Measurements from ENCODE around the gene WDR53. TPM values are rescaled to one million over a fixed set of nuclear protein-coding genes. Genes with fewer than 3 reads are reported as not detected.
"Not testable (repeated sequence)": the region's sequence is repeated elsewhere in the genome, so short reads cannot be mapped to it uniquely, and the experiment has no call there.

Gene WDR53
- polyA plus RNA-seq (2013, experiment 1 of 2), result 7.2 TPM
- polyA plus RNA-seq (2013, experiment 2 of 2), result 6.8 TPM

- peak within 1 kb of the TSS; percentile 98 for H3K4me2 ChIP-seq (ENCODE audit: low read length, poor library complexity, severe bottlenecking)
- H3K18ac ChIP-seq (ENCODE audit: low read depth in 1 of 2, low read length in 2 of 2), result peak within 1 kb of the TSS; percentile 35 to 88
- no peak within 1 kb of the TSS for H4K91ac ChIP-seq (ENCODE audit: low read length)
- H3K4me1 ChIP-seq (ENCODE audit: control insufficient read depth, insufficient read depth, low read depth, low read length), result peaks cover 15% of the 10 kb centered on the region
- H2BK5ac ChIP-seq (ENCODE audit: low read depth, low read length, poor library complexity, severe bottlenecking), result no peak within 1 kb of the TSS
- H3K14ac ChIP-seq (ENCODE audit: low read length in 2 of 2), result peak within 1 kb of the TSS in 1 of 2 experiments; percentile 48
- WGBS, result under 1% methylated on average over 83 of the region's 87 CpGs
- peak within 1 kb of the TSS; percentile 63 for H4K8ac ChIP-seq (ENCODE audit: low read length)
- peak within 1 kb of the TSS; percentile 90 to 100 for H3K4me3 ChIP-seq (ENCODE audit: insufficient read depth in 1 of 2, low read depth in 1 of 2, low read length in 2 of 2)
- H3K23ac ChIP-seq (ENCODE audit: low read length in 2 of 2), result peak within 1 kb of the TSS in 1 of 2 experiments; percentile 96
- H3K79me1 ChIP-seq (replicated peaks; ENCODE audit: low read length, poor library complexity, severe bottlenecking), result peaks cover 24% of the 10 kb centered on the region
- H3K9ac ChIP-seq (ENCODE audit: low read length), result peak within 1 kb of the TSS; percentile 100
- H2AK5ac ChIP-seq (ENCODE audit: low read length, severe bottlenecking), result no peak within 1 kb of the TSS
- H2AFZ ChIP-seq (ENCODE audit: low read depth, low read length), result peak within 1 kb of the TSS; percentile 97
- no peaks in the 10 kb centered on the region for H3K9me3 ChIP-seq (ENCODE audit: control insufficient read depth, low read length)
- H3K27ac ChIP-seq (ENCODE audit: low read length, poor library complexity, severe bottlenecking), result peak within 1 kb of the TSS; percentile 27
- H2BK15ac ChIP-seq (ENCODE audit: low read depth, poor library complexity, severe bottlenecking), result peak within 1 kb of the TSS; percentile 57
- H2BK12ac ChIP-seq (ENCODE audit: low read length in 2 of 2), result no peak within 1 kb of the TSS
- H3K36me3 ChIP-seq (ENCODE audit: control insufficient read depth in 1 of 2, insufficient read depth in 2 of 2, low read depth in 1 of 2, low read length in 2 of 2), result peaks cover 6 to 22% of the 10 kb centered on the region in 2 experiments
- H3K4ac ChIP-seq (ENCODE audit: low read depth in 1 of 2, low read length in 2 of 2), result peak within 1 kb of the TSS; percentile 57 to 97
- no peaks in the 10 kb centered on the region for H3K27me3 ChIP-seq (ENCODE audit: control insufficient read depth in 1 of 2, insufficient read depth in 1 of 2, low read length in 2 of 2)
- no peak within 1 kb of the TSS for H2BK120ac ChIP-seq (ENCODE audit: low read depth, low read length)
- peak; percentile 94 for DNase-seq
These were observed at the start of gene WDR53, which contains the start of gene FBXO45 for GRCh38 chr3:196568246-196569002. WDR53 (minus strand) TSS chr3:196568554; CDS start chr3:196561475, 7,079 bp downstream. FBXO45 (plus strand) TSS chr3:196568660; CDS start chr3:196568985, 325 bp downstream.

- 70% methylated on average over 4 of the region's 5 CpGs for WGBS
- no peak overlapping the region for H4K91ac ChIP-seq (ENCODE audit: low read length)
- no peaks in the 10 kb centered on the region for H3K4me1 ChIP-seq (ENCODE audit: control insufficient read depth, insufficient read depth, low read depth, low read length)
- H3K36me3 ChIP-seq (ENCODE audit: control insufficient read depth in 1 of 2, insufficient read depth in 2 of 2, low read depth in 1 of 2, low read length in 2 of 2), result no peaks in the 10 kb centered on the region
- H3K27me3 ChIP-seq (ENCODE audit: control insufficient read depth in 1 of 2, insufficient read depth in 1 of 2, low read length in 2 of 2), result no peaks in the 10 kb centered on the region
- no peak overlapping the region for H3K27ac ChIP-seq (ENCODE audit: low read length, poor library complexity, severe bottlenecking)
- no peaks in the 10 kb centered on the region for H3K79me1 ChIP-seq (replicated peaks; ENCODE audit: low read length, poor library complexity, severe bottlenecking)
- no peak overlapping the region for H4K8ac ChIP-seq (ENCODE audit: low read length)
- H2BK15ac ChIP-seq (ENCODE audit: low read depth, poor library complexity, severe bottlenecking), result no peak overlapping the region
- no peak overlapping the region for H2AFZ ChIP-seq (ENCODE audit: low read depth, low read length)
- no peak overlapping the region for H2BK12ac ChIP-seq (ENCODE audit: low read length in 2 of 2)
- no peak overlapping the region for H3K4me3 ChIP-seq (ENCODE audit: insufficient read depth in 1 of 2, low read depth in 1 of 2, low read length in 2 of 2)
- no peak overlapping the region for H3K23ac ChIP-seq (ENCODE audit: low read length in 2 of 2)
- no peaks in the 10 kb centered on the region for H3K9me3 ChIP-seq (ENCODE audit: control insufficient read depth, low read length)
- H2BK5ac ChIP-seq (ENCODE audit: low read depth, low read length, poor library complexity, severe bottlenecking), result no peak overlapping the region
- H3K18ac ChIP-seq (ENCODE audit: low read depth in 1 of 2, low read length in 2 of 2), result no peak overlapping the region
- H3K9ac ChIP-seq (ENCODE audit: low read length), result no peak overlapping the region
- DNase-seq, result no peak
- no peak overlapping the region for H2BK120ac ChIP-seq (ENCODE audit: low read depth, low read length)
- no peak overlapping the region for H3K14ac ChIP-seq (ENCODE audit: low read length in 2 of 2)
- H3K4ac ChIP-seq (ENCODE audit: low read depth in 1 of 2, low read length in 2 of 2), result no peak overlapping the region
- H3K4me2 ChIP-seq (ENCODE audit: low read length, poor library complexity, severe bottlenecking), result no peak overlapping the region
- no peak overlapping the region for H2AK5ac ChIP-seq (ENCODE audit: low read length, severe bottlenecking)
These were observed 48.9 kb upstream of the WDR53 start for GRCh38 chr3:196617256-196617655.

- H3K4me3 ChIP-seq (ENCODE audit: insufficient read depth in 1 of 2, low read depth in 1 of 2, low read length in 2 of 2); H3K36me3 ChIP-seq (ENCODE audit: control insufficient read depth in 1 of 2, insufficient read depth in 2 of 2, low read depth in 1 of 2, low read length in 2 of 2); H3K18ac ChIP-seq (ENCODE audit: low read depth in 1 of 2, low read length in 2 of 2); H4K91ac ChIP-seq (ENCODE audit: low read length); H3K23ac ChIP-seq (ENCODE audit: low read length in 2 of 2); H3K27ac ChIP-seq (ENCODE audit: low read length, poor library complexity, severe bottlenecking); H2BK12ac ChIP-seq (ENCODE audit: low read length in 2 of 2); H3K79me1 ChIP-seq (replicated peaks; ENCODE audit: low read length, poor library complexity, severe bottlenecking); H4K8ac ChIP-seq (ENCODE audit: low read length); H3K4me2 ChIP-seq (ENCODE audit: low read length, poor library complexity, severe bottlenecking); H3K14ac ChIP-seq (ENCODE audit: low read length in 2 of 2); H3K27me3 ChIP-seq (ENCODE audit: control insufficient read depth in 1 of 2, insufficient read depth in 1 of 2, low read length in 2 of 2); DNase-seq; H3K4me1 ChIP-seq (ENCODE audit: control insufficient read depth, insufficient read depth, low read depth, low read length); H3K9ac ChIP-seq (ENCODE audit: low read length); H2AFZ ChIP-seq (ENCODE audit: low read depth, low read length); H2AK5ac ChIP-seq (ENCODE audit: low read length, severe bottlenecking); H2BK120ac ChIP-seq (ENCODE audit: low read depth, low read length); H2BK5ac ChIP-seq (ENCODE audit: low read depth, low read length, poor library complexity, severe bottlenecking); H2BK15ac ChIP-seq (ENCODE audit: low read depth, poor library complexity, severe bottlenecking); H3K9me3 ChIP-seq (ENCODE audit: control insufficient read depth, low read length); H3K4ac ChIP-seq (ENCODE audit: low read depth in 1 of 2, low read length in 2 of 2): not testable (repeated sequence)
- 95% methylated on average over 4 of the region's 6 CpGs for WGBS
These were observed 46.9 kb upstream of the WDR53 start for GRCh38 chr3:196615234-196615633.

- Histone ChIP-seq H2BK5ac (ENCODE audit: low read depth, low read length, poor library complexity, severe bottlenecking) (no peak overlapping the region), H2BK12ac (ENCODE audit: low read length in 2 of 2) (peak overlapping the region in 1 of 2 experiments; percentile 80), H3K4me1 (ENCODE audit: control insufficient read depth, insufficient read depth, low read depth, low read length) (peaks cover 2% of the 10 kb centered on the region), H3K18ac (ENCODE audit: low read depth in 1 of 2, low read length in 2 of 2) (peak overlapping the region; percentile 16 to 61), H2BK15ac (ENCODE audit: low read depth, poor library complexity, severe bottlenecking) (peak overlapping the region; percentile 44), H3K79me1 (replicated peaks; ENCODE audit: low read length, poor library complexity, severe bottlenecking) (no peaks in the 10 kb centered on the region), H3K9ac (ENCODE audit: low read length) (no peak overlapping the region), H3K9me3 (ENCODE audit: control insufficient read depth, low read length) (no peaks in the 10 kb centered on the region), H3K14ac (ENCODE audit: low read length in 2 of 2) (no peak overlapping the region), H4K91ac (ENCODE audit: low read length) (no peak overlapping the region), H4K8ac (ENCODE audit: low read length) (peak overlapping the region; percentile 70), H3K27me3 (ENCODE audit: control insufficient read depth in 1 of 2, insufficient read depth in 1 of 2, low read length in 2 of 2) (no peaks in the 10 kb centered on the region), H2AK5ac (ENCODE audit: low read length, severe bottlenecking) (no peak overlapping the region), H3K4ac (ENCODE audit: low read depth in 1 of 2, low read length in 2 of 2) (peak overlapping the region; percentile 11 to 20), H3K36me3 (ENCODE audit: control insufficient read depth in 1 of 2, insufficient read depth in 2 of 2, low read depth in 1 of 2, low read length in 2 of 2) (no peaks in the 10 kb centered on the region), H3K27ac (ENCODE audit: low read length, poor library complexity, severe bottlenecking) (no peak overlapping the region), H3K4me3 (ENCODE audit: insufficient read depth in 1 of 2, low read depth in 1 of 2, low read length in 2 of 2) (no peak overlapping the region), H2AFZ (ENCODE audit: low read depth, low read length) (peak overlapping the region; percentile 29), H3K23ac (ENCODE audit: low read length in 2 of 2) (no peak overlapping the region), H3K4me2 (ENCODE audit: low read length, poor library complexity, severe bottlenecking) (no peak overlapping the region), H2BK120ac (ENCODE audit: low read depth, low read length) (no peak overlapping the region)
- 37% methylated on average over 8 of the region's 10 CpGs for WGBS
- no peak for DNase-seq
These were observed 43.6 kb upstream of the WDR53 start for GRCh38 chr3:196611761-196612483.

All from mesenchymal stem cell (in vitro differentiated cells and primary cell).